HCT116 (cell line): ENCODE results near the gene RASGRF2. TPM values are rescaled to one million over a fixed set of nuclear protein-coding genes. Genes with fewer than 3 reads are reported as not detected.

ENCODE experiments used
- ATAC-seq: fragments of 200-7000 bp; cut with Tn5 transposase; 2 replicates; pipeline ENCODE4 v1.9.1; 2020; ENCODE audit warnings: mild to moderate bottlenecking, moderate library complexity
- BruUV-seq: library from RNA; stranded (reverse); fragments of 400-500 nt; replicated peaks from 2 replicates; lab custom pipeline; 2021; lab: Mats Ljungman, UMichigan
- CTCF ChIA-PET: fragments of 300-600 bp; sonication (Branson Sonifier 250); formaldehyde crosslinking; loops from one replicate; lab custom pipeline; 2021; ENCODE audit warnings: antibody characterized with exemption; lab: Charles Lee
- POLR2A ChIA-PET: fragments of 300-600, 350-600 bp; sonication (Branson Sonifier 250); formaldehyde crosslinking; loops from one replicate; lab custom pipeline; 2021; ENCODE audit warnings: antibody characterized with exemption; lab: Charles Lee
- RAD21 ChIA-PET, 2 experiments: fragments of 300-600 bp; sonication (Branson Sonifier 250); formaldehyde crosslinking; loops; one replicate each; lab custom pipeline; 2023; ENCODE audit warnings: low total read pairs in 2 of 2; ENCODE audit not compliant: uncharacterized antibody in 2 of 2, unreplicated experiment in 2 of 2, low non-redundant PET in 1 of 2; lab: Charles Lee
- DNase-seq: peaks from one replicate; pipeline ENCODE4 v3.0.0-alpha.2; 2010; ENCODE audit warnings: low read depth, low spot score
- H2AFZ ChIP-seq: fragments of 200-600 bp; shearing (Covaris generic), sonication (generic); 2 replicates; pipeline ENCODE4 v1.6.1; 2017; ENCODE audit warnings: low read depth, mixed run types, mixed read lengths, antibody characterized with exemption, low read length; ENCODE audit not compliant: poor library complexity, severe bottlenecking
- H3K27ac ChIP-seq: 2 replicates; pipeline ENCODE4 v1.5.1; 2012; ENCODE audit warnings: low read depth, low read length
- H3K27me3 ChIP-seq: fragments of 200-600 bp; sonication (generic); 2 replicates; pipeline ENCODE4 v1.6.1; 2016; ENCODE audit warnings: mixed run types, low read length, mixed read lengths; ENCODE audit not compliant: insufficient read depth
- H3K36me3 ChIP-seq, 2 experiments: fragments of 200-500 bp in 1 of 2; fragments of 200-600 bp in 1 of 2; sonication (Bioruptor generic) in 1 of 2; sonication (generic) in 1 of 2; 2 replicates each; pipeline versions ENCODE4 v1.5.1 to v1.6.1; 2014 to 2016; ENCODE audit warnings: low read length in 2 of 2, inconsistent platforms in 1 of 2, mixed read lengths in 1 of 2, mixed run types in 1 of 2; ENCODE audit not compliant: insufficient read depth in 2 of 2, control insufficient read depth in 1 of 2
- H3K4me1 ChIP-seq, 2 experiments: fragments of 200-600 bp in 1 of 2; sonication (generic) in 1 of 2; 2 replicates each; pipeline versions ENCODE4 v1.5.1 to v1.6.1; 2012 to 2017; ENCODE audit warnings: low read length in 2 of 2, inconsistent platforms in 1 of 2, mild to moderate bottlenecking in 1 of 2, mixed read lengths in 1 of 2, mixed run types in 1 of 2, moderate library complexity in 1 of 2; ENCODE audit not compliant: insufficient read depth in 2 of 2, control insufficient read depth in 1 of 2
- H3K4me2 ChIP-seq: fragments of 200-600 bp; sonication (generic); 2 replicates; pipeline ENCODE4 v1.6.1; 2017; ENCODE audit warnings: mixed run types, low read length, mixed read lengths
- H3K4me3 ChIP-seq, 2 experiments: fragments of 200-600 bp in 1 of 2; sonication (generic) in 1 of 2; replicated peaks in 1 of 2; 2 replicates each; pipeline ENCODE4 v1.5.1; 2011 to 2016; ENCODE audit warnings: low read length in 2 of 2, control low read depth in 1 of 2, low read depth in 1 of 2, mild to moderate bottlenecking in 1 of 2, mixed read lengths in 1 of 2, mixed run types in 1 of 2
- H3K79me2 ChIP-seq: fragments of 200-600 bp; sonication (generic); 2 replicates; pipeline ENCODE4 v1.6.1; 2017; ENCODE audit warnings: mild to moderate bottlenecking, mixed run types, low read length, moderate library complexity, mixed read lengths; ENCODE audit not compliant: insufficient read depth
- H3K9ac ChIP-seq: fragments of 200-600 bp; sonication (generic); 2 replicates; pipeline ENCODE4 v1.6.1; 2016; ENCODE audit warnings: low read length, mixed read lengths
- H3K9me2 ChIP-seq: fragments of 200-600 bp; sonication (generic), shearing (Covaris generic); 2 replicates; pipeline ENCODE4 v1.6.1; 2017; ENCODE audit warnings: mixed run types, mild to moderate bottlenecking, moderate library complexity; ENCODE audit not compliant: insufficient read depth
- H3K9me3 ChIP-seq, 2 experiments: fragments of 200-500 bp in 1 of 2; fragments of 200-600 bp in 1 of 2; sonication (Bioruptor generic) in 1 of 2; sonication (generic) in 1 of 2; 2 replicates each; pipeline ENCODE4 v1.6.1; 2014 to 2017; ENCODE audit warnings: low read length in 2 of 2, mixed read lengths in 2 of 2, inconsistent platforms in 1 of 2, low read depth in 1 of 2, mild to moderate bottlenecking in 1 of 2, mixed run types in 1 of 2, moderate library complexity in 1 of 2; ENCODE audit not compliant: control insufficient read depth in 1 of 2, insufficient read depth in 1 of 2
- H4K20me1 ChIP-seq: fragments of 200-600 bp; sonication (generic), shearing (Covaris generic); 2 replicates; pipeline ENCODE4 v1.6.1; 2017; ENCODE audit warnings: mixed run types, mild to moderate bottlenecking, moderate library complexity; ENCODE audit not compliant: insufficient read depth
- ATF3 ChIP-seq: IDR thresholded peaks from 2 replicates; pipeline ENCODE4 v1.6.1; 2012
- CEBPB ChIP-seq: IDR thresholded peaks from 2 replicates; pipeline ENCODE4 v1.6.1; 2012; ENCODE audit warnings: low read depth
- CTCF ChIP-seq, 3 experiments: fragments of 200-600 bp in 1 of 3; sonication (generic) in 1 of 3; IDR thresholded peaks in 2 of 3; conservative IDR thresholded peaks in 1 of 3; 2 replicates each; pipeline ENCODE4 v1.5.1; 2012 to 2017; ENCODE audit warnings: low read depth in 2 of 3, low read length in 2 of 3, antibody characterized with exemption in 1 of 3, borderline replicate concordance in 1 of 3, control low read depth in 1 of 3, mild to moderate bottlenecking in 1 of 3, mixed read lengths in 1 of 3, mixed run types in 1 of 3, moderate library complexity in 1 of 3; ENCODE audit not compliant: insufficient read depth in 1 of 3
- EGR1 ChIP-seq: IDR thresholded peaks from 2 replicates; pipeline ENCODE4 v1.6.1; 2012; ENCODE audit warnings: low read depth
- EZH2phosphoT487 ChIP-seq: fragments of 200-600 bp; IDR thresholded peaks from 2 replicates; pipeline ENCODE4 v1.6.1; 2018; ENCODE audit warnings: antibody characterized with exemption, borderline replicate concordance
- MAX ChIP-seq: IDR thresholded peaks from 2 replicates; pipeline ENCODE4 v1.6.1; 2012
- POLR2A ChIP-seq: IDR thresholded peaks from 2 replicates; pipeline ENCODE4 v1.7.0; 2011; ENCODE audit warnings: borderline replicate concordance; ENCODE audit not compliant: insufficient read depth, insufficient read length; ENCODE audit errors: extremely low read depth
- POLR2AphosphoS5 ChIP-seq: IDR thresholded peaks from 2 replicates; pipeline ENCODE4 v1.6.1; 2011; ENCODE audit warnings: mild to moderate bottlenecking, low read depth, low read length, moderate library complexity
- REST ChIP-seq: IDR thresholded peaks from 2 replicates; pipeline ENCODE4 v1.6.1; 2012; ENCODE audit warnings: low read depth
- SP1 ChIP-seq: IDR thresholded peaks from 2 replicates; pipeline ENCODE4 v1.6.1; 2012; ENCODE audit warnings: low read depth
- SRF ChIP-seq: IDR thresholded peaks from 2 replicates; pipeline ENCODE4 v1.6.1; 2012; ENCODE audit warnings: low read depth
- TCF7L2 ChIP-seq: IDR thresholded peaks from 2 replicates; pipeline ENCODE4 v1.7.0; 2011; ENCODE audit warnings: borderline replicate concordance, inconsistent platforms; ENCODE audit not compliant: insufficient read depth, insufficient read length; ENCODE audit errors: extremely low read depth
- ZFX ChIP-seq: fragments of 450-650 bp; IDR thresholded peaks from 2 replicates; pipeline ENCODE4 v1.6.1; 2017
- ZNF274 ChIP-seq: fragments of 200-500 bp; sonication (Bioruptor generic); IDR thresholded peaks from 2 replicates; pipeline ENCODE4 v1.6.1; 2014; ENCODE audit warnings: mild to moderate bottlenecking, low read depth, low read length, inconsistent platforms
- intact Hi-C: fragments of 100-400 bp; cut with micrococcal nuclease; formaldehyde crosslinking; loops from 2 replicates; pipeline ENCODE4 v1.10.0; 2022
- total RNA-seq: library from RNA; stranded (reverse); gene quantifications from one replicate; pipeline ENCODE4 v1.2.1, GENCODE V29; 2021; ENCODE audit not compliant: unreplicated experiment

The RASGRF2 gene
- total RNA-seq, 1 experiment from 2014 or later = 0.05 TPM

- no peak for TF ChIP-seq CTCF (IDR thresholded peaks at IDR 0.05 in 2 of 3, conservative IDR thresholded peaks at IDR 0.05 in 1 of 3; ENCODE audit: borderline replicate concordance in 1 of 3, insufficient read depth in 1 of 3, low read depth in 2 of 3, low read length in 2 of 3)
- TF ChIP-seq CEBPB = no peak
- no peak for TF ChIP-seq MAX
- no peak for TF ChIP-seq POLR2AphosphoS5
- TF ChIP-seq TCF7L2 = no peak
- no peak for TF ChIP-seq ZFX
- no peak for TF ChIP-seq SRF
Measured at GRCh38 chr5:81016116-81016515, 56.0 kb downstream of the RASGRF2 start (continued).

- RAD21 ChIA-PET = interaction anchor here in 1 of 2 experiments (0.5 kb wide), 1 partner anchor 24 kb away, joined by 3 read pairs; no protein-coding TSS in a partner anchor
- Histone ChIP-seq H3K4me3 (no peak overlapping the region), H4K20me1 (no peaks in the 10 kb centered on the region), H3K27me3 (peaks cover 8% of the 10 kb centered on the region; the same call in 1 of the 2 replicates), H3K36me3 (no peaks in the 10 kb centered on the region), H3K9me3 (no peaks in the 10 kb centered on the region), H3K9me2 (no peaks in the 10 kb centered on the region), H3K27ac (no peak overlapping the region), H3K9ac (no peak overlapping the region), H2AFZ (no peak overlapping the region), H3K4me2 (no peak overlapping the region), H3K79me2 (no peaks in the 10 kb centered on the region), H3K4me1 (peaks cover 0 to 5% of the 10 kb centered on the region in 2 experiments; a peak in 2 of 4 replicates)
- intact Hi-C loops = no loop called here
- DNase-seq (no peak), ATAC-seq (no peak)
- CTCF ChIA-PET = interaction anchor here (1.3 kb wide), 1 partner anchor 91 kb away, joined by 3 read pairs; no protein-coding TSS in a partner anchor
- no TSS peak for BruUV-seq
- POLR2A ChIA-PET = no interaction called here
- TF ChIP-seq EZH2phosphoT487 (no peak), SP1 (no peak), ATF3 (no peak), ZNF274 (no peak), POLR2AphosphoS5 (no peak), CTCF (IDR thresholded peaks at IDR 0.05 in 2 of 3, conservative IDR thresholded peaks at IDR 0.05 in 1 of 3; ENCODE audit: borderline replicate concordance in 1 of 3, insufficient read depth in 1 of 3, low read depth in 2 of 3, low read length in 2 of 3) (no peak), EGR1 (no peak), POLR2A (no peak), TCF7L2 (no peak), REST (no peak)
Measured at GRCh38 chr5:81017320-81017719, 57.2 kb downstream of the RASGRF2 start.
